CD4-positive, CD25-positive, alpha-beta regulatory T cell (primary cell): ENCODE data around the gene RNF167. TPM values are rescaled to one million over a fixed set of nuclear protein-coding genes. Genes with fewer than 3 reads are reported as not detected.
"Not testable (repeated sequence)": the region's sequence is repeated elsewhere in the genome, so short reads cannot be mapped to it uniquely, and the experiment has no call there.

ENCODE experiments used
- ATAC-seq, 2 donors: fragments of 150-1000 bp; cut with Tn5 transposase; one replicate each; pipeline ENCODE4 v1.10.0; 2021; ENCODE audit warnings: low read depth in 2 of 2, moderate number of reproducible peaks in 2 of 2, moderate library complexity in 1 of 2
- DNase-seq, 3 donors: peaks; one replicate each; pipeline versions ENCODE4 v3.0.0 to v3.0.0-alpha.2; 2012 to 2022; ENCODE audit warnings: mixed read lengths in 1 of 3
- H3K27ac ChIP-seq: one replicate; pipeline ENCODE4 v1.7.0; 2013; ENCODE audit warnings: mild to moderate bottlenecking, low read length; ENCODE audit not compliant: insufficient read depth, poor library complexity, severe bottlenecking
- H3K27me3 ChIP-seq: one replicate; pipeline ENCODE4 v1.7.0; 2013; ENCODE audit warnings: low read length; ENCODE audit not compliant: control insufficient read depth, insufficient read depth
- H3K36me3 ChIP-seq: one replicate; pipeline ENCODE4 v1.7.0; 2013; ENCODE audit warnings: mild to moderate bottlenecking, low read length, moderate library complexity; ENCODE audit not compliant: control insufficient read depth, insufficient read depth
- H3K4me1 ChIP-seq: 2 replicates; pipeline ENCODE4 v1.7.0; 2013; ENCODE audit warnings: mild to moderate bottlenecking, low read length; ENCODE audit not compliant: insufficient read depth, control insufficient read depth, poor library complexity, severe bottlenecking
- H3K4me3 ChIP-seq: one replicate; pipeline ENCODE4 v1.7.0; 2013; ENCODE audit warnings: low read depth, mild to moderate bottlenecking, low read length, moderate library complexity
- H3K9me3 ChIP-seq, 2 experiments: 1 replicate in 1 of 2; 2 replicates in 1 of 2; pipeline ENCODE4 v1.7.0; 2013; ENCODE audit warnings: low read length in 2 of 2, mild to moderate bottlenecking in 1 of 2, moderate library complexity in 1 of 2; ENCODE audit not compliant: control insufficient read depth in 2 of 2
- H3K27ac Mint-ChIP-seq, 3 donors: one replicate each; pipeline ENCODE4 v1.8.0; 2020 to 2022; ENCODE audit warnings: mild to moderate bottlenecking in 3 of 3, mixed read lengths in 3 of 3, moderate library complexity in 2 of 3
- H3K27me3 Mint-ChIP-seq: one replicate; pipeline ENCODE4 v1.8.0; 2022; ENCODE audit warnings: mild to moderate bottlenecking, mixed read lengths
- H3K36me3 Mint-ChIP-seq: one replicate; pipeline ENCODE4 v1.8.0; 2020; ENCODE audit warnings: mixed read lengths
- H3K4me1 Mint-ChIP-seq, 4 donors: one replicate each; pipeline ENCODE4 v1.8.0; 2020 to 2022; ENCODE audit warnings: mixed read lengths in 4 of 4, mild to moderate bottlenecking in 1 of 4
- H3K4me3 Mint-ChIP-seq, 4 donors: one replicate each; pipeline ENCODE4 v1.8.0; 2020 to 2022; ENCODE audit warnings: mild to moderate bottlenecking in 4 of 4, mixed read lengths in 4 of 4, moderate library complexity in 3 of 4
- H3K9me3 Mint-ChIP-seq, 7 donors: one replicate each; pipeline ENCODE4 v1.8.0; 2020 to 2022; ENCODE audit warnings: mixed read lengths in 7 of 7, mild to moderate bottlenecking in 3 of 7, moderate library complexity in 2 of 7
- polyA plus RNA-seq, 4 donors: library from polyadenylated mRNA; unstranded; fragments of 300-500 nt; fragmentation: Illumina TruSeq; gene quantifications; one replicate each; pipeline ENCODE4 v1.2.3, GENCODE V29; 2021
- total RNA-seq: library from RNA; stranded (reverse); gene quantifications from one replicate; pipeline ENCODE4 v1.2.3, GENCODE V29; 2022

RNF167 gene
- total and polyA plus RNA-seq, 5 donors from 2014 or later = 31.5 to 105 (median 50.7) TPM

DNA sequence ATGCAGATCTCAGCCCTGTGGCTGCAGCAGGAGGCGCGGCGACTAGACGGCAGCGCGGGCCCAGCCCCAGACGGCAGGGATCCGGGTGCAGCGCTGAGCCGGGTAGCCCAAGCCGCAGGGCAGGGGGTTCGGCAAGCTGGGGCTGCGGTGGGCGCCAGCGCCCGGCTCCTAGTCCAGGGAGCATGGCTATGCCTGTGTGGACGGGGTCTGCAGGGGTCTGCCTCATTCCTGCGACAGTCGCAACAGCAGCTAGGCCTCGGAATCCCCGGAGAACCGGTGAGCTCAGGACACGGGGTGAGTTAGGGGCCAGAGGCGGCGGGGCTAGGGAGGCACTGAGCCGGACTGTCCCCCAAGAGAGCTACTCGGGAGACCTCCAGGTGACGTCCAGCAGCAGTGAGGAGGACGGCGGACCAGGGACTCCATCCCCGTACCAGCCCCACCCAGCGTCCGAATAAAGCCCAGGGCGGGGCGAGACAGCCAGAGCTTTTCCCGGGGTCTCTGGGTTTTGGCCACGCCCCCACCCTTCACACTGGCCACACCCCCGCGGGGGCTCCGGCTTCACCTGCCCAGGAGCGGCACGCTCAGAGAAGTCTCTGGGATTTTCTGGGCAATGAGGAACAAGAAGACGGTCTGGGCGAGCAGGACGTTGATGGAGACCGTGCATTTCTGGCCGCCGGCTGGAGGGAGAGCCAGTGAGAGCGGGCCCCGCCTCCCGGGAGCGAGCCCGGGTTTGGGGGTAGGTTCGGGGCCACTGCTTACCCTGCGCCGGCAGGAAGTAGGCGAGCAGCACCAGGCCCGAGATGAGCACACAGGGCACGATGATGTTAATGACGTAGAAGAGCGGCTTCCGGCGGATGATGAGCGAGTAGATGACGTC, 39.6 kb upstream of the RNF167 start:
- no peak overlapping the region for H3K4me3 ChIP-seq
- DNase-seq = peak; percentile 53 to 84 (median 81)
- H3K36me3 Mint-ChIP-seq = peaks cover 3% of the 10 kb centered on the region
- peaks cover 0 to 4% (median 0%) of the 10 kb centered on the region in 7 donors for H3K9me3 Mint-ChIP-seq
- peak; percentile 33 to 35 for ATAC-seq
- H3K4me1 ChIP-seq = peaks cover 42% of the 10 kb centered on the region
- H3K4me3 Mint-ChIP-seq = peak overlapping the region; percentile 88 to 99 (median 92)
- H3K27me3 ChIP-seq = no peaks in the 10 kb centered on the region
- H3K36me3 ChIP-seq = peaks cover 13% of the 10 kb centered on the region
- no peaks in the 10 kb centered on the region for H3K9me3 ChIP-seq
- H3K27me3 Mint-ChIP-seq = peaks cover 22% of the 10 kb centered on the region
- peak overlapping the region in 2 of 3 donors; percentile 96 to 99 for H3K27ac Mint-ChIP-seq
- peak overlapping the region; percentile 72 for H3K27ac ChIP-seq
- H3K4me1 Mint-ChIP-seq = peaks cover 0 to 45% (median 21%) of the 10 kb centered on the region in 4 donors

DNA sequence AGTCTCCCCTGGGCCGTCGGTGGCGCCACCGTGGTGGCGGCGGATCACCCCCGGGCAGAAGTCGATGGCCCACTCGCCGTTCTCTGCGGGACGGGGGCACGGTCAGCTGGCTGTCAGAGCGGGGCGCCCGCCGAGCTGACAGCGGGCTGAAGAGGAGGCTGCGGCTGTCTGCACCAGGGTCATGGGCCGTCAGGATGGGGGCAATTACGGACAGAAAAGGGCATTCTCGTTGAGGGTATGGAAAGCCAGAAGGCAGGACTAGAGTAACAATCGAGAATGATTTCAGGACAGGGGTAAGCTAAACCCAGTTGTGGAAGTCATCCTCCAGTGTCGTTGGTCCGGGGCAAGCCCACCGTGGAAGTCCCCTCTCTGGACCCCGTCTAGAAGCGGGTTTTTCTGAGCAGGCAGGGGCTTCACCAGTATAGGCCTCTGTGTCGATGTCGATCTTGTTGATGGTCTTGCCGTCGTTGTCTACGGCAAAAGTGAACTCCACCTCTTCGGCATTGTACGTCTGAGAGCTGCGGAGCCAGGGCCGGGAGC, 38.9 kb upstream of the RNF167 start:
- Histone ChIP-seq H3K4me1 (peaks cover 42% of the 10 kb centered on the region), H3K27ac (peak overlapping the region; percentile 72), H3K9me3 (no peaks in the 10 kb centered on the region), H3K27me3 (no peaks in the 10 kb centered on the region), H3K36me3 (peaks cover 6% of the 10 kb centered on the region), H3K4me3 (peak overlapping the region; percentile 48)
- H3K4me1 Mint-ChIP-seq = peaks cover 0 to 45% (median 21%) of the 10 kb centered on the region in 4 donors
- H3K9me3 Mint-ChIP-seq = peaks cover 0 to 4% (median 0%) of the 10 kb centered on the region in 7 donors
- H3K27ac Mint-ChIP-seq = peak overlapping the region in 2 of 3 donors; percentile 90 to 99
- DNase-seq = no peak
- H3K27me3 Mint-ChIP-seq = peaks cover 27% of the 10 kb centered on the region
- no peak for ATAC-seq
- no peaks in the 10 kb centered on the region for H3K36me3 Mint-ChIP-seq
- peak overlapping the region; percentile 76 to 94 (median 87) for H3K4me3 Mint-ChIP-seq

DNA sequence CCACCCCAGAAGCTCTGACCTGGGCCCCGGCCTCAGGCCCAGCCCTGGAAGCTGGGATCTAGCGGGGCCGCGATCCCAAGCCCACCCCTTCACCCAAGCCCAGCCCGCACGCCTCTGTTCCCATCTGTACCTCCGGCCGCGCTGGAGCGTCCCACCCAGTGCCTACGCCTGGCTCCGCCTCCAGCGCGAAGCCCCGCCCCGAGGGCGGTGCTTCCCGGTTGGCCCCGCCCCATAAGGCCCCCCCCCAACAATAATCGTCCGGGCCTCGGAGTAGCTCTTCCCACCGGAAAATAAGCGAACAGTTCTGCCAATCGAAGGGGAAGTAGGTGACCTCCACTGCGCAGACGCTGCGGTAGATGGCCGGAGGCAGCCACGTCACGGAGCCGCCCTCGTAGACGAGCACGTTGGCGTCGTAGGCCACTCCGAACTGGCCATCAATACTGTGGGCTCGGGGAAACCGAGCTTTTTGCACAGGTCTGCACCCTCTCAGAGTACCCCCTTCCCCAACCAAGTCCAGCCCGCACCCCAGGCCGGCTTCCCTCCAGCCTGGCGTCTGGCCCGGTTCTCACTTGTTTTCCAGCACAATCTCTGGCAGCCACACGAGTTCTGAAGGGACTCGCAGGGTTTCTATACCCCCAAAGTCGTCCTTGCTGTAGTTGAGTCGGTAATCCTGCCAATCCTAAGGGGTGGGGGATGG, 38.3 kb upstream of the RNF167 start:
- H3K4me1 Mint-ChIP-seq = peaks cover 0 to 45% (median 21%) of the 10 kb centered on the region in 4 donors
- peak overlapping the region; percentile 83 to 99 (median 90) for H3K27ac Mint-ChIP-seq
- peak overlapping the region; percentile 72 for H3K27ac ChIP-seq
- peak overlapping the region in 3 of 4 donors; percentile 38 to 91 (median 76) for H3K4me3 Mint-ChIP-seq
- no peaks in the 10 kb centered on the region for H3K36me3 Mint-ChIP-seq
- H3K9me3 ChIP-seq = no peaks in the 10 kb centered on the region
- peaks cover 27% of the 10 kb centered on the region for H3K27me3 Mint-ChIP-seq
- DNase-seq (no peak), ATAC-seq (no peak)
- H3K27me3 ChIP-seq = no peaks in the 10 kb centered on the region
- peaks cover 5% of the 10 kb centered on the region for H3K36me3 ChIP-seq
- H3K4me1 ChIP-seq = peaks cover 42% of the 10 kb centered on the region
- no peak overlapping the region for H3K4me3 ChIP-seq
- H3K9me3 Mint-ChIP-seq = peaks cover 0 to 4% (median 0%) of the 10 kb centered on the region in 7 donors

DNA sequence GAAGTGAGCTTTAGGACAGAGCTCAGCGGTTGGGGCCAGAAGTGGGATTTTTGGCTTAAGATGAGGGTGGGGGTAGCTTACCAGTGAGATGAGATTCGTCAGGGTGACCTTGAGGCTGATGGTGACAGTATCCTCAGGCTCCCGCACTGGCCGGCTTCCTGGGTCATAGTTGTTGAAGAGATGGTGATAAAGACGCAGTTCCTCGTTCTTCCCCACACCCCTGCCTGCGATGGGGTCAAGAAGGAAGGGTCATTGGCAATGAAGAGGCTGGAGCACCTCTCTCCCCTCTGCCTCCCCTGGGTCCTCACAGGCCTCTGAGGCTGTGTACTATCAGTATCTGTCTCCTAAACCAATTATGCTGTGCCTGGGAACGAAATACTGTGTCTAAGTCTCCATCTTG, 37.5 kb upstream of the RNF167 start:
- Histone ChIP-seq H3K27ac (no peak overlapping the region), H3K9me3 (no peaks in the 10 kb centered on the region), H3K4me1 (peaks cover 42% of the 10 kb centered on the region), H3K27me3 (no peaks in the 10 kb centered on the region), H3K36me3 (no peaks in the 10 kb centered on the region), H3K4me3 (no peak overlapping the region)
- H3K36me3 Mint-ChIP-seq = no peaks in the 10 kb centered on the region
- peak overlapping the region; percentile 3 to 89 (median 70) for H3K4me3 Mint-ChIP-seq
- H3K4me1 Mint-ChIP-seq = peaks cover 0 to 45% (median 21%) of the 10 kb centered on the region in 4 donors
- ATAC-seq = no peak
- no peak for DNase-seq
- peaks cover 27% of the 10 kb centered on the region for H3K27me3 Mint-ChIP-seq
- H3K27ac Mint-ChIP-seq = peak overlapping the region in 2 of 3 donors; percentile 72 to 79
- peaks cover 0 to 4% (median 0%) of the 10 kb centered on the region in 7 donors for H3K9me3 Mint-ChIP-seq

DNA sequence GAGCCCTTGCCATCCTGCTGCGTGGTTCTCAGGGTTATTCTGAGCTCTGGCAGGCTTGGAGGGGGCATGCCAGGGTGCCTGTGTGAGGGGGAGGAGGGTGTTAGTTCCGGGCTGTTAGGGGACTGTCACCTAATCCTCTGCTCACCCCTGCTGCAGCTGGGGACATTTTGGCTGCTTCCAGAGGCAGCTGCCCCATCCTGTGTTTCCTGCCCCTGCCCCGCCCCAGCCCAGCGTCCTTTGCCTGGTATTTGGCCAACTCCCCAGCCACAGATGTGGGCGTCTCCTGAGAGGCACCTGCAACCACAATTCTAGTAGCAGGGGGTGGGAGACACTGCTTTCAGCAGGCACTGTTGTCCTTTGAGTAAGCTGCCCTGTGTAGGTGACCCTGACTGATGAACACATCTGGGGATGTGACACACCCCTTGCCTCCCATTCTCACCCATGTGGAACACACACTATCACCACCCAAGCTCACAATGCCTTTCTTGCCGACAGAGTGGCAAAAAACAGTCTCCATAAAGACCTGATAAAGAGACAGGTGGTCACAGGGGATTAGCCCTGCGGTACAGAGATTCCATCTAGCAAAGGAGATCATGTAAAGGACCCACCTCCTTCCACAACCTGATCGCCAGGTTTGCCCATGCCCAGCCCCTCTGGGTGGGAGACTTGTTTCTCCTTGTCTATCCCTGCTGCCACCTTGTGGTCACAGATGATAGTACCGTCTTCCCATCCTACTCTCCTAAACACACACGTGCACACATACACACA, 36.8 kb upstream of the RNF167 start, which contains the start of gene CHRNE:
Gene CHRNE, minus strand, starts transcription at position 48 of the 768 bp plus-strand sequence. Its CDS starts 35 bp downstream, at position 13.
- Mint-ChIP-seq H3K36me3 (no peaks in the 10 kb centered on the region), H3K4me1 (peaks cover 0 to 43% (median 21%) of the 10 kb centered on the region in 4 donors), H3K4me3 (peak within 1 kb of the TSS; percentile 60 to 89 (median 70)), H3K27me3 (peaks cover 27% of the 10 kb centered on the region), H3K27ac (peak within 1 kb of the TSS; percentile 69 to 79 (median 72)), H3K9me3 (peaks cover 0 to 4% (median 0%) of the 10 kb centered on the region in 7 donors)
- Histone ChIP-seq H3K4me3 (peak within 1 kb of the TSS; percentile 53), H3K27ac (no peak within 1 kb of the TSS), H3K9me3 (no peaks in the 10 kb centered on the region), H3K4me1 (peaks cover 44% of the 10 kb centered on the region), H3K27me3 (no peaks in the 10 kb centered on the region), H3K36me3 (no peaks in the 10 kb centered on the region)
- ATAC-seq (peak; percentile 34 to 40), DNase-seq (peak; percentile 71 to 88 (median 73))

DNA sequence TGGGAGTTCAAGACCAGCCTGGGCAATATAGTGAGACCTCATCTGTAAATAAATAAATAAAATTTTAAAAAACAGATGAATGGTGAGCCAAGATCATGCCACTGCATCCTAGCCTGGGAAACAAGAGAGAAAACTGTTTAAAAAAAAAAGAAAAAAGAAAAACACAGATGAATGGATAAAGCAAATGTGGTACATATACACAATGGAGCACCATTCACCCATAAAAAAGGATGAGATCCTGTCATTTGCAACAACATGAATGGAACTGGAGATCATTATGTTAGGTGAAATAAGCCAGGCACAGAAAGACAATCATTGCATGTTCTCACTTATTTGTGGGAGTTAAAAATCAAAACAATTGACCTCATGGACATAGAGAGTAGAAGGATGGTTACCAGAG, 33.4 kb upstream of the RNF167 start:
- Mint-ChIP-seq H3K27ac (peak overlapping the region in 1 of 3 donors; percentile 5), H3K27me3 (peaks cover 12% of the 10 kb centered on the region), H3K4me1 (peaks cover 0 to 22% (median 15%) of the 10 kb centered on the region in 4 donors)
- not testable (repeated sequence) for H3K27me3 ChIP-seq, H3K36me3 ChIP-seq, H3K9me3 Mint-ChIP-seq, H3K9me3 ChIP-seq, DNase-seq, ATAC-seq, H3K36me3 Mint-ChIP-seq, H3K27ac ChIP-seq, H3K4me3 Mint-ChIP-seq, H3K4me3 ChIP-seq
- H3K4me1 ChIP-seq = peaks cover 28% of the 10 kb centered on the region

DNA sequence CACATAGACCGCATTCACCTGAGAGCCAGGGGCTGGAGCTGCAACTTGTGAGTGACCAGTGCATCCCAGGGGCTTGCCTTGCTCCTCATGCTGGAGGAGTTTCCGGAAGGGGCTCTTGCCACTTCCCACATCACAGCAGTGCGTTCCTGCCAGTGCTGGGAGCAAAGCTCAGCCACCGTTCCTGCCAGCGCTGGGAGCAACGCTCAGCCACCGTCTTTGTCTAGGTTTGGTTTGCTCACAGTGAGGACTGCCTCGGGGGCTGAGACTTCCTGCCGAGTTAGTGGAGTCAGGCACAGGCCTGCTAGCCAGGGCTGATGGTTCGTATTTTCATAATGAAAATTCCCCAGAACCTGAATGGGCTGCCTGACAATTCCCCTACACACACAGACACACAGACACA, 31.8 kb upstream of the RNF167 start:
- H3K27me3 Mint-ChIP-seq = peaks cover 11% of the 10 kb centered on the region
- DNase-seq = peak in 1 of 3 donors; percentile 58
- H3K4me1 Mint-ChIP-seq = peaks cover 0 to 9% (median 5%) of the 10 kb centered on the region in 4 donors
- no peaks in the 10 kb centered on the region for H3K27me3 ChIP-seq
- H3K4me1 ChIP-seq = peaks cover 17% of the 10 kb centered on the region
- no peak overlapping the region for H3K4me3 ChIP-seq
- no peak overlapping the region for H3K27ac Mint-ChIP-seq
- ATAC-seq = no peak
- no peaks in the 10 kb centered on the region for H3K9me3 Mint-ChIP-seq
- H3K36me3 ChIP-seq = no peaks in the 10 kb centered on the region
- no peak overlapping the region for H3K27ac ChIP-seq
- H3K36me3 Mint-ChIP-seq = no peaks in the 10 kb centered on the region
- no peak overlapping the region for H3K4me3 Mint-ChIP-seq
- H3K9me3 ChIP-seq = no peaks in the 10 kb centered on the region
